ENCODE results near the gene GPN2.
"Not testable (repeated sequence)": the region's sequence is repeated elsewhere in the genome, so short reads cannot be mapped to it uniquely, and the experiment has no call there.

GPN2 gene

GRCh38 chr1:26852701-26853100 lies 37.4 kb downstream of the GPN2 start:
- H4K20me1 ChIP-seq, result peaks cover 24% of the 10 kb centered on the region
- H3K9me3 ChIP-seq, result no peaks in the 10 kb centered on the region
- peaks cover 100% of the 10 kb centered on the region for H3K36me3 ChIP-seq
- H3K4me2 ChIP-seq, result no peak overlapping the region
- no peak overlapping the region for H3K4me3 ChIP-seq
- H3K27me3 ChIP-seq, result no peaks in the 10 kb centered on the region
- no peak overlapping the region for H3K9ac ChIP-seq
- H3K4me1 ChIP-seq, result peaks cover 15% of the 10 kb centered on the region
- TF ChIP-seq Cebpa-rat (IDR thresholded peaks at IDR 0.05), result no peak
- H3K27ac ChIP-seq, result no peak overlapping the region

- Histone ChIP-seq H3K9ac (no peak overlapping the region), H4K20me1 (peaks cover 24% of the 10 kb centered on the region), H3K4me1 (peaks cover 15% of the 10 kb centered on the region), H3K27ac (no peak overlapping the region), H3K4me3 (no peak overlapping the region), H3K36me3 (peaks cover 96% of the 10 kb centered on the region), H3K4me2 (no peak overlapping the region), H3K9me3 (no peaks in the 10 kb centered on the region), H3K27me3 (no peaks in the 10 kb centered on the region)
- TF ChIP-seq Cebpa-rat (IDR thresholded peaks at IDR 0.05), result no peak
Observed at GRCh38 chr1:26851106-26851684, 38.9 kb downstream of the GPN2 start.

- Histone ChIP-seq H3K27me3 (no peaks in the 10 kb centered on the region), H4K20me1 (peaks cover 33% of the 10 kb centered on the region), H3K4me2 (no peak overlapping the region), H3K9me3 (no peaks in the 10 kb centered on the region), H3K36me3 (peaks cover 88% of the 10 kb centered on the region), H3K4me1 (no peaks in the 10 kb centered on the region), H3K27ac (no peak overlapping the region), H3K9ac (no peak overlapping the region), H3K4me3 (no peak overlapping the region)
- TF ChIP-seq Cebpa-rat (IDR thresholded peaks at IDR 0.05), result no peak
Observed at GRCh38 chr1:26848941-26849774, 40.9 kb downstream of the GPN2 start.

- no peak overlapping the region for H3K4me2 ChIP-seq
- H3K27me3 ChIP-seq, result no peaks in the 10 kb centered on the region
- no peak overlapping the region for H3K27ac ChIP-seq
- H3K4me1 ChIP-seq, result no peaks in the 10 kb centered on the region
- TF ChIP-seq Cebpa-rat (IDR thresholded peaks at IDR 0.05), result no peak
- H3K9me3 ChIP-seq, result no peaks in the 10 kb centered on the region
- peaks cover 29% of the 10 kb centered on the region for H4K20me1 ChIP-seq
- no peak overlapping the region for H3K9ac ChIP-seq
- no peak overlapping the region for H3K4me3 ChIP-seq
- peaks cover 88% of the 10 kb centered on the region for H3K36me3 ChIP-seq
Observed at GRCh38 chr1:26848499-26848898, 41.6 kb downstream of the GPN2 start.

- H3K27ac ChIP-seq, H3K4me1 ChIP-seq, H3K4me2 ChIP-seq, H3K9me3 ChIP-seq, H3K9ac ChIP-seq, H3K27me3 ChIP-seq, H3K4me3 ChIP-seq: not testable (repeated sequence)
- Histone ChIP-seq H4K20me1 (peaks cover 22% of the 10 kb centered on the region), H3K36me3 (peaks cover 88% of the 10 kb centered on the region)
Observed at GRCh38 chr1:26847826-26848225, 42.3 kb downstream of the GPN2 start.

GRCh38 chr1:26844424-26845196 lies 45.5 kb downstream of the GPN2 start:
- Histone ChIP-seq H3K36me3 (peaks cover 88% of the 10 kb centered on the region), H4K20me1 (peaks cover 19% of the 10 kb centered on the region), H3K9ac (no peak overlapping the region), H3K4me3 (no peak overlapping the region), H3K4me1 (no peaks in the 10 kb centered on the region), H3K9me3 (no peaks in the 10 kb centered on the region), H3K27me3 (no peaks in the 10 kb centered on the region), H3K27ac (no peak overlapping the region), H3K4me2 (no peak overlapping the region)
- no peak for TF ChIP-seq Cebpa-rat (IDR thresholded peaks at IDR 0.05)

GRCh38 chr1:26839779-26840178 lies 50.3 kb downstream of the GPN2 start:
- Histone ChIP-seq H3K4me3 (no peak overlapping the region), H3K27me3 (no peaks in the 10 kb centered on the region), H4K20me1 (peaks cover 21% of the 10 kb centered on the region), H3K4me2 (no peak overlapping the region), H3K4me1 (peaks cover under 1% of the 10 kb centered on the region; the same call in 1 of the 2 replicates), H3K27ac (no peak overlapping the region), H3K36me3 (peaks cover 96% of the 10 kb centered on the region), H3K9ac (0 out of 2 replicates have a peak overlapping the region, but pooled peaks have one; percentile 38), H3K9me3 (no peaks in the 10 kb centered on the region)
- TF ChIP-seq Cebpa-rat (IDR thresholded peaks at IDR 0.05), result no peak

- Histone ChIP-seq H3K9ac (peak overlapping the region; percentile 38; the same call in 1 of the 2 replicates), H3K27ac (no peak overlapping the region), H3K4me3 (no peak overlapping the region), H3K4me2 (no peak overlapping the region), H4K20me1 (peaks cover 16% of the 10 kb centered on the region), H3K4me1 (peaks cover 5% of the 10 kb centered on the region), H3K36me3 (peaks cover 96% of the 10 kb centered on the region), H3K27me3 (no peaks in the 10 kb centered on the region), H3K9me3 (no peaks in the 10 kb centered on the region)
- no peak for TF ChIP-seq Cebpa-rat (IDR thresholded peaks at IDR 0.05)
Observed at GRCh38 chr1:26839339-26839722, 50.8 kb downstream of the GPN2 start.

- Histone ChIP-seq H3K9me3 (no peaks in the 10 kb centered on the region), H3K9ac (peak overlapping the region; percentile 38; the same call in 1 of the 2 replicates), H3K4me1 (peaks cover 11% of the 10 kb centered on the region), H3K4me3 (no peak overlapping the region), H4K20me1 (peaks cover 16% of the 10 kb centered on the region), H3K4me2 (no peak overlapping the region), H3K36me3 (peaks cover 95% of the 10 kb centered on the region), H3K27ac (no peak overlapping the region), H3K27me3 (no peaks in the 10 kb centered on the region)
- TF ChIP-seq Cebpa-rat (IDR thresholded peaks at IDR 0.05), result no peak
Observed at GRCh38 chr1:26838474-26839338, 51.4 kb downstream of the GPN2 start.

- H3K4me3 ChIP-seq, H3K27ac ChIP-seq, H3K9ac ChIP-seq, H3K27me3 ChIP-seq, H3K9me3 ChIP-seq, H3K4me2 ChIP-seq: not testable (repeated sequence)
- H3K36me3 ChIP-seq, result peaks cover 92% of the 10 kb centered on the region
- H3K4me1 ChIP-seq, result peaks cover 21% of the 10 kb centered on the region
- H4K20me1 ChIP-seq, result peaks cover 25% of the 10 kb centered on the region
Observed at GRCh38 chr1:26837665-26838064, 52.4 kb downstream of the GPN2 start.

All from BLaER1 (cell line).